HG02852 (cell line): ENCODE measurements around the gene FOCAD.

Experiments used
- ATAC-seq: cut with Tn5 transposase; IDR thresholded peaks from one replicate; pipeline ENCODE4 v1.9.1; 2021; ENCODE audit warnings: mild to moderate bottlenecking, moderate library complexity; ENCODE audit not compliant: unreplicated experiment

The FOCAD gene

DNA sequence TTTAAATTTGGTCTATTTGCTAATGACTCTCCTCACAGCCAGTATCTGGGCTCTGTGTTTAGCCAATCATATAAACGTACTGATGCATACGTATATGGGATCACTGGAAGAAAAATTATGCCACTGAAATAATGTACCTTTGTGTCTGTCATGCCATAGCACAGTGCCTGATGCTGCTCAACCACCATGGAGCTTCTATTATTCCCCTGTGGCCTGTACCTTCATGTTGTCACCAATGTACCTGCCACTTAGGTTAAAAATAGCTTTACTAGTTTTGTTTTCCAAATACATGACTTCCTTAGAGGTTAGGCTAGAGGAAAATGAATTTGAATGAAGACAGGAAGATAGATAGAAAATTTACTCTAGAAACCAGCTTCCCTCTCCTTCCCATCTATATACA is 312.8 kb downstream of the FOCAD start:
- ATAC-seq = peak; percentile 70

DNA sequence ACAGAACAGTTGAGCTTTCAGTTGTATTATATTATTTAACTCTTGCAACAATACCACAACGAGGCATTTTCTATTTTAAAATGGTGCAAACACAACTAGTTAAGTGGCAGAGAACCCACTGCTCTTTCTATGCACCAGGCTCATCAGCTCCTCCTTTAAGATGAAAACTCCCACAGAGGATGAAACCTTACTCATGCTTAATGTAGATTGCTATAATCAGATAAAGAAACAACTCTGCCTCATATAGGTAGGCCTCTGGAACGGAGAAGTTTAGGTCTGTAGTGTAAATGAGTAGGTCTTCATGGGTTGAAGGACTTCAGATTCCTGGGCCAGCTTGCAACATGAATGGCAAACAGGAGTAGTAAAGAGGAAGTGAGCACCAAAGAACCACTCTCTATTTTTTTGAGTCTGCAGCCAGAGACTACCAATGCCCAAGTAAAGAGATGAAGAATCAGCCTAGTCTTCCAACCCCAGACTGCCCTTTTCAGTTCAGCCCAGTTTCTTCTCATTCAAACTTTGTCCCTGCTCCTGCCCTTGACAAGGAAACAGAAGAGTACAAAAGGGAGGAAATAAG is 313.5 kb downstream of the FOCAD start:
- peak; percentile 76 for ATAC-seq

DNA sequence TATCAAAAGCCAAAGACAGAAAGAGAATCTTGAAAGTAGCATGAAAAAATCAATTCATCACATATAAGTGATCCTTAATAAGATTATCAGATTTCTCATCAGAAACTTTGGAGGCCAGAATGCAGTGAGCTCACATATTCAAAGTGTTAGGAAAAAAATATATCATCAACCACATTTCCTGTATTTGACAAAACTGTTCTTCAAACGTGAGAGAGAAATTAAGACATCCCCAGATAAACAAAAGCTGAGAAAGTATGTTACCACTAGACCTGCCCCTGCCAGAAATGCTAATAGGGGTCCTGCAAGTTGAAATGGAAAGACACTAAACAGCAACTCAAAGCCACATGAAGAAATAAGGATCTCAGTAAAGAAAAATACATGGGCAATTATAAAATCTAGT is 317.5 kb downstream of the FOCAD start:
- ATAC-seq = no peak

DNA sequence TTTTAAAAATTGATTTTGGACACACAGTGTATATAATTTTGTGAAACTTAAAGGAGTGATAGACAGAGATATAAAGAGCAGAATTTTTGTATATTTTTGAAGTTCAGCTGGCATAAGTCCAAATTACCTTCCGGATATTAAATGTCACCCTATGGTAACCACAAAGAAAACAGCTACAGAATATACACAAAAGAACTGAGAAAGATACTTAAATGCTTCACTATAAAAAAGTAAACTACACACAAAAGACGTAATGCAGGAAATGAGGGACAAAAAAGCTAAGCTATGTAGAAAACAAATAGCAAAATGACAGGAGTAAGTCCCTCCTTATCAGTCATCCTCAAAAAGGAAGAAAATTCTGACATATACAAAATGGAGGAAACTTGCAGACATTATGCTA is 318.0 kb downstream of the FOCAD start:
- no peak for ATAC-seq

DNA sequence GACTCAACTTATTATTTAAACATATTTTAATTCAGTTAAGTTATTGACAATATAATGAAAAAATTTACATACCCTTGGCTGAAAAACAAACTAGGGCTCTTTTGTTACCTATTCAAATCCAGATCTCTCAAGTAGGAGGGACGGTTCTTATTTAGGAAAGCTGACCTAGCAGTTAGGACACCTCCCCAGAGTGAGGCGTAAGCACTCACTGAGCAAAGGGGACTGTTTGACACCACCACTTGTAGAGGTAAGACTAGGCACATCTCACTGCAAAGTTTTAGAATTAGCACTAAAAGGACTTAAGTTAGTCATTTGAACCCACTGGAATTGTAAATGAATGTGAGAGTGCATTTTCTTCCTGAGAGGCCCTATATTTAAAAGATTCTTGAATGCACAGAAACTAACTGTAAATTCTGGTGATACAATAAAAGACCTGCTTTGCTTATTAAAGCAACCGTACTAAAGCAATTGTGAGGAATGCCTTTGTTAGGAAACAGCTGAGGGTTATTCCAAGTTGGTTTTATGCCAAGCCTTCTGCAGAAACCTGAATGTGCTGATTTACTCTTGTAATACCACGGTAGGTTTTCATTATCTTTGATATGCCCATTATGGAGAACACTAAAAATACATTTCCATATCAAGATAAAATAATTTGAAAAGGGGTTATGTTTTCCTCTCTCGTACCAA is 331.2 kb downstream of the FOCAD start:
- ATAC-seq = no peak

DNA sequence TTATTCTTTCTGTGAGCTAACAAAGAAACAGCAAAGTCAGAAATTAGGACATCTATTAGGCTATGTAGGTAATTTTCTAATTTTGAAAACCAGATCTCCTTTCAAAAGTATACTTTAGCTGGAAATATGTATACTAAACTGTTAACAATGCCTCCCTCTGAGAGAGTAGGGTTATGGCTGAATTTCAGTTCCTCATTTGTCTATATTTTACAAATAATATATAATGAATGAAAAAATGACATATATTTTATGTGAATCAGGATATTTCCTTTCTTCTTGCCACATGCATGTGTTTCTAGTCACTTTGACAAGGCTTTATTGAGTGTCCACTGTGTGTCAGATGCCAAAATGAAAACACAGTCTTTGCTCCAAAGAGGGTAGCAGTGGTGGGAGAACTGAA is 331.9 kb downstream of the FOCAD start:
- ATAC-seq = no peak

DNA sequence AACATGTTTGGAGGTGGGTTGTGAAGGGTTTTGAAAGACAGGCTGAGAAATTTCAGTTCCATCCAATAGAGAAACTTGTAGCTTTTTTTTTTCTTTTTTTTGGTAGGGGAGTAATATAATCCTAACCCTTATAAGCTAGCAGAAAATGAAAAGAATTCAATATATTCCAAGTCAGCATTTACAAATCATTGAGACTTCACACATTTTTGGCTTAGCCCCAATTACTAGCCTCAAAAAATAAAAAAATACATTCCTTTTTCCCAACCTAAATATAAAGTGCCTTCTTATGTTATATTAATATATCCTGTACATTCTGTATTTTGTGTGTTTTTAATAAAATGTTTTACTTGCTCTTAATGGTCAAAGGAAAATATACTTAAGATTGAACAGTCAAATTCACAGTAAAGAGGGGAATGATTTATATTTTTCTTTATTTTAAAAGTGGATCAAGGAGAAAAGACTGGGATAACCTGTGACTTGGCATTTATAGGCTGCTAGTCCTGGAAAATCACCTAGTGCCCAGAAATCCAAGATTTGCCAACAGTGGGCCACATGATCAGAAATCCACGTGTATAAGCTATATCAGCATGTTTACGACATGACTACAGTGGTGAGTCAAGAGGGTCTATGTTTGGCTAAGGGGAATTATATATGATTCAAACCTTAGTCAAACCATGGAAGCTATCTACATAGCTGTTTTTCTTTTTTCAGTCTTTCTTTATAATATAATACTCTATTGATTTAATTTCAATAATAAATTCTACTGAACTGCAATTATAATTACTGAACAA is 332.8 kb downstream of the FOCAD start:
- no peak for ATAC-seq

DNA sequence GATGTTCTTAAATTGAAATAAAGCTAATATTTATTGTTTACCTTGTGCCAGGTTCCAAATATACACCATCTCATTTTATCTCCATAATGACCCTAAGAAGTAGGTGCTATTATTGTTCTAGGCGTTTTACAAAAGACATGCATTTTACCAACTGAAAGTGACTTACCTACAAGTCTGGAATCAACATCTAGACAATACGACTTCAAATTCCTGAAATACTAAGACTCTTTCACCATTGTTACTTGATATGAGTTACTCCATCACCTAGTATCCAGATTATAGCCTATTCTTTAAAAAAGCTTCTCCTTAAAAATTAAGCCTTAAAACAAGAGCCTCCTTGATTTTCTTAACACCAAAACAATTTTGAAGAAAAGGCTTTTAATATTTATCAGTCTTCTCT is 334.1 kb downstream of the FOCAD start:
- ATAC-seq = no peak

DNA sequence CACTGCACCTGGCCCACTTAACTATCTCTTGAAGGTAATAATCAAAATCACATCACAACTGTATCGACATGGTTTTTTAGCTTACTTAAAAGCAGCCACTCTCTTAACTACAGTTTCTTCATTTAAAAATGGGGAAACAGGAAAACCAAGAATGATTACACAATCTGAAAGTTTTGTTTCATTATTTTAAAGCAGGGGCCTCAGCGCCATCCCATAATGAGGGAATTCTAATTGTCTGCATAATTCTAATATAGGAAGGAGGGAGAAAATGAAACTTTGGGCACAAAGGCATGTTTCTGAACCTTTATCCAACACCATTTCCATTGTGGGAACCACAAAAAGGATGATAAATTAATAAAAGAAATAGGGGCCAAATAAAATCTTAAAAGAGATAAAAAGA is 339.8 kb downstream of the FOCAD start:
- no peak for ATAC-seq

DNA sequence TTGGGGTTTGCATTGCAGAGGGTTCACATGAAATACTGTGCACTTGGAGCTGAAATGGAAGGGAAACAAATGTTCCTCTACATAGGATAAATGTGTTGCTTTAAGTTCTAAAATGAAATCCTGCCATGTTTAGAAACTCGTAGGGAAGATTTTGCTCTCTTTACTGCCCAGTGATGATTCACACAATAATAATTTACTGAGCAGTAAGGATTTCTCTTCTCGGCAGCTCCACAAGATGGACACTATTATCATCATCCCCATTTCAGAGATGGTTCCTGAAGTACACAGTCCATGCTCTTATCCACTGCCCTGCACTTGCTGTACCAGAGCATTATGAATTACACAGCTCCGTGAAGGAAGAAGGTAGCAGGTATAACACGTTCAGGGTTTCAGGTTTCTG is 343.2 kb downstream of the FOCAD start:
- ATAC-seq = no peak

DNA sequence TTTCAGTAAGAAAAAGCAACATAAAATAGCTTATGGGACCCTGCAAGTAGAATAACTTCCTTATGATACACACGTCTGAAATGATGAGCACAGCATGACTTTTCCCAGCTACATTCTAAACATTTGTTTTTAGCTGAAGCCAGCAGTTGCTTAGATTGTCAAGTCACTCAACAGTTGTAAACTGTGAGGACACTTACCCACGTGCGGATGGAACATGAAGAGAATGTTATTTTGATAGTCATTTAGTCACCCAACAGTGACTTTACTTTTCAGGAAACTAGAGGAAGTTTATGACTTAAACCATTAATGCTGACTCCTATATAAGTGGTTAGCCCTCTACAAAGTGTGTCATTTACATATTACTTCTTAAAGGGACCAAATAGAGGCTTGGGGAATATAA is 344.4 kb downstream of the FOCAD start:
- ATAC-seq = no peak

DNA sequence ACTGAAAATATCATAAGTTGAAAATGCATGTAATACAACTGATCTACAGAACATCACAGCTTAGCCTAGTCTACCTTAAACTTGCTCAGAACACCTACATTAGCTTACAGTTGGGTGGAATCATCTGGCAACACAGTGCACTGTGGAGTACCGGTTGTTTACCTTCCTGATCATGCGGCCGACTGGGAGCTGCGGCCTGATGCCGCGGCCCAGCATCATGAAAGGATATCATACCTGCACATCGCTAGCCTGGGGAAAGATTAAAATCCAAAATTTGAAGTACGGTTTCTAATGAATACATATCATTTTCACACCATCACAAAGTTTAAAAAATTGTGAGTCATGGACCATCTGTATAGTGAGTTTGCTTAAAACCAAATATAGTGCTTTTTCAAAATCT is 345.6 kb downstream of the FOCAD start:
- no peak for ATAC-seq

DNA sequence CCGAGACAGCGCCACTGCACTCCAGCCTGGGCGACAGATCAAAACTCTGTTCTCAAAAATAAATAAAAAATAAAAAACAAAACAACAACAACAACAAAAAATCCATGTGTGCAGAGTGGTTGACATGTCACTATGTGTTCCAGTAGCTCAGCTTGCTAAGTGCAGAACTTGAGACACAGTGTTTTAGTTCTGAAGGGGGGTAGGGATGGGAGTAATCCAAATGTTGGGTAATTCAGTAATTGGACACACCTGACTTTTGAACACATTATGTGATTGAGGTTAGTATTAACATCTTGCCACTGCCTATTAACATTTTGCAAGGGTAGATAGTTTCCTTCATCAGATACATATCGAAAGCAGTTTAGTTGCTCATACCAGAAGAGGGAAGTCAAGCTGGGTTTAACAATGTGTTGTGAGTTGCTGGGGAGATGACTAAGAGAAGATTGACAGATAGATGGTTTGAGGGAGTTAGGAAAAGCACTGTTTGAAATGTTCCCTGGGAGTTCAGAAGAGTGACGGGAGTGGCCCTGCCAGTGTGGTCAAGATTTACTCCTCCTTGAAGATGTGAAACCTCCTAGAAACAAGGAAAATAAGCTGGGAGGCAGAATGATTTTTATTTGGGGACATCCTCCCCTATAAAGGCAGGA is 346.5 kb downstream of the FOCAD start:
- peak; percentile 85 for ATAC-seq

DNA sequence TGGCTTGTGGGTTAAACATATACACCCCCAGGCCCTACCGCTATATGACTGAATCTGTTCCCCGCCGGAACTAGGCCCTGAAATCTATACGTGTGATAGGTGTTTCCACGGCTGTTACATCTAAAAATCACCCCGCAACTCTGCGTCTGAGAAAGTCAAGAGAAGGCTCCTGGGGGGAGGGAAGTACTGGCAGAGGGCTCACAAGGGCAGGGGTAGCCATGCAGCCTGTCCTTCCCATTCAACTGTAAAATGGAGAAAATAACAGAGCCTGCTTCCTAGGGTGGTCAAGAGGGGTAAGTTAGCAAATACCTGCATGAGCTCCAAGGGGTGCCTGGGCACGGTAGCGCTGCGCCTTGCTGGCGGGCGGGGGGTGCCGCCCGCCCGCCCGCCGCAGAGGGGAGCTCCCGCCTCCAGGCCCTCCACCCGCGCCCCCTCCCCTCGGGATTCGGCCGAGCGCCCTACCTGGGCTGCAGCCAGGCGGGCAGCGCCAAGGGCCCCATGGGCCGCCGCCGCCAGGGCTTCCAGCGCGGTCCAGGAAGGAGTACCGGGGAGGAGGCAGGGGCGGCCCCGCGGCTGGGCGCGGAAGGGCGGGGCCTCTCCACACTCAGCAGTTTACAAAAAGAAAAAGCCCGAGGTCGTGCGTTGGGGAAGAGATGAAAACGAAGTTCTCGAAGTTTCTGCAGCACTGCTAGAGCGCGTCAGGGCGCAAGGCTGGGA is 347.2 kb downstream of the FOCAD start, which contains the start of gene HACD4:
HACD4 (minus strand) TSS at position 550 of the 717 bp plus-strand sequence; CDS start at position 500, 50 bp downstream.
- ATAC-seq = peak; percentile 79

DNA sequence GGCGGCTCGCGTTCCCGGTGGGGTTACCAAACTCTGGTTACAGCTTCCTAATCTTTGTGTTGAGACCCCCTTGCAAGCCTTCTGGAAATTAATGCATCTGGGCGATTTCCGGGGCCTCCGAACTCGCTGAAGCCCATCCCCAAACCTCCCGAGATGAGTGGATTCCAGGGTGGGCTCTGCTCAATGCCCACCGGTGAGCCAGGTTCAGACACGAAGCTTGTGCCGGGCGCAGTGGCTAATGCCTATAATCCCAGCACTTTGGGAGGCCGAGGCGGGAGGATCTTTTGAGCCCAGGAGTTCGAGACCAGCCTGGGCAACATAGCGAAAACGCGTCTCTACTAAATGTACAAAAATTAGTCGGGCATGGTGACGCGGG is 347.7 kb downstream of the FOCAD start:
- no peak for ATAC-seq

DNA sequence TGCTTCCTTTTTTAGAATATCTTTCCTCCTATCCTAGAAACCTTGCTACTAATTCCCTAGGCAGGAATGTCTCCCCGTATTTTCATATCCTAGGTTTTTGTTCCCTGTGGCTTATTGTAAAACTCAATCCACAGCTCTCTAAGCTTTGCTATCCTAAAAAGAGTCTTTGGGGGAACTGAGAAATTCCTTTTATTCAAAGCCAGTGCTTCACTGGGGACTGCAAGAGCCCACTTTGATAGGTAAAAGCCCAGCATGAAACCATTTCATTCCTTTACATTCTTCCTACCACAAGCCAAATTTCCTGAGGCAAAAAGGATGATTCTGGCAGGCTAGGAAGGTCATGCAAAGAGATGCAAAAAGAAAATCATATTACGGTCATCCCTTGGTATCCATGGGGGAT is 353.2 kb downstream of the FOCAD start:
- ATAC-seq = no peak

DNA sequence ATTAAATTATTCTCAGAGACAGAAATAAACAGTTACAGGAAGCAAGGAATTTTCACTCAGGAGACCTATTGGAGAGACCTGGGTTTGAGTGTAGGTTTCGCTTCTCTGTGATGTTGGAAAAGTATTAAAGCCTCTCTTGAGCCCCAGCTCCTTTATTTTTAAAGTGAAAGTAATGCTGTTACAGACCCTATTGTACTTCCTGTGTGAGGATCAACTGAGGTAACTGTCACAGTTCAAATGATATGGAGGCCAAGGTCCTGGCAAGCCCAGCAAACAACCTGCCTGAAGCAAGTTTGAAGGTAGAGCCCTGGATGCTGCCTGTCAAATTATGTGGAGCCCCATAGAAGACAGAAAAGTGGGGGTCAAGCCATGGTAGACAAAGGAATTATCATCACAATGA is 355.2 kb downstream of the FOCAD start:
- no peak for ATAC-seq

DNA sequence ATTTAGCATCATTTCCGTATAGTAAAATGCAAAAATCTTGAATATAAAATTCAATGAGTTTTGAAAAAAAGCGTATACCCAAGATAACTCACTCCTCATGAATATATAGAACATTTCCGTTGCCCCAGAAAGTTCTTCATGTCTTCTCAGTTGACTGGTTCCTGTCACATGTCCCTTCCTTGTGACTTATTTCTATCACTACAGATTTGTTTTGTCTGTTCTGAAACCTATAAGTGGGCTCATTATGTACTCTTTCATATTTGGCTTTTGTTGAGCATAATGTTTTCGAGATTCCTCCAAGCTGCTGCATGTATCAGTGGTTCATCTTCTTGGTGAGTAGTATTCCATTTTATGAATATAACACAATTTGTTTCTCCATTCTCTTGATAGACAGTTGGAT is 358.4 kb downstream of the FOCAD start:
- no peak for ATAC-seq

DNA sequence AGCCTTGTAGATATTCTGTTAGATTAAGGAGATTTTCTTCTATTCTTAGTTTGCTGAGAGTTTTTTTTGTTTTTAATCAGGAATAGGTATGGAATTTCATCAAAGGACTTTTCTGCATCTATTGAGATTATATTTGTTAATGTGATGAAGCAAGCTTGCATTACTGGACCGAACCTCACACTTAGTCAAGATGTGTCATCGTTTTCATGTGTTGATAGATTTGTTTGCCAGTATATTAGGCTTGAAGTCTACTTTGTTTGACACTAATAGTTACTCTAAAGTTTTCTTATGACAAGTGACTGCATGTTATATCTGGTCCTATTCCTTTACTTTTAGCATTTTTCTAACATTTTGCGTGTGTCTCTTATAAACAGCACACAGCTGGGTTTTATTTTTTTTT is 359.8 kb downstream of the FOCAD start:
- no peak for ATAC-seq
